D721Med (cell line): Measurements from ENCODE around the gene RALGPS1.

ENCODE experiments used
- DNase-seq: peaks from one replicate; pipeline ENCODE4 v3.0.0; 2011; ENCODE audit warnings: low spot score; ENCODE audit not compliant: insufficient read length
- FAIRE-seq: peaks from 2 replicates; lab custom pipeline; 2011; peaks lifted over from hg19 to GRCh38; lab: Jason Lieb, UNC
- TF ChIP-seq, protein P1 (sequence below): IDR thresholded peaks from 2 replicates; pipeline ENCODE4 v1.5.1; 2012; ENCODE audit warnings: mild to moderate bottlenecking, control low read depth; ENCODE audit not compliant: insufficient read depth; ENCODE audit errors: missing control alignments

Gene RALGPS1

DNA sequence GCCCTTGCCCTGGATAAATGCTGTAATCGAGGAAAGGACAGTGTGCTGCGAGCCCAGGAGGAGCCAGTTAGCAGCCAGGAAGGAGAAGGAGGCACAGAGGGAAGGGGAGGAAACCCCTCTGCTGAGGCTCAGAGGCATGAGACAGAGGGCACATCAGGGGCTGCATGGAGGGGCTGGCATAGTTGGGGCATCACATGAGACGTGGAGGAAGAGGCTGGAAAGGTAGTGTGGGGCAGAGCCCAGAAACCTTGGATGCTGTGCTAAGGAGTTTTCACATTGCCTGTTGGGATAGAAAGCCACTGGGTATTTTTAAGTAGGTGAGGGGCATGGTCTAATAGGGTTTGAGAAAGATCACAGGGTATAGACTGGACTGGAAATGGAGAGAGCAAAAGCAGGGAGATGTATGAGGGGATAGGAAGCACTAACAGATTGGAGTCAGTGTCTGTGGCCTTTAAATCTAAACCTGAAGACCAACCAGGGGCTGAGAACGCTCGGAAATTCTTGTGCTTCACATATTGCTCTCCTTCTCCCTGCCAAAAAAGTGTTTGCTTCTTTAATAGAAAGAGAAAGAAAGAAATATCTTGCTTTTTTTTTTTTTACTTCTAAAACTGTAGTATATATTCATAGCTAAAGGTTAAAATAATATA lies 240.9 kb downstream of the RALGPS1 start:
- FAIRE-seq: no peak

DNA sequence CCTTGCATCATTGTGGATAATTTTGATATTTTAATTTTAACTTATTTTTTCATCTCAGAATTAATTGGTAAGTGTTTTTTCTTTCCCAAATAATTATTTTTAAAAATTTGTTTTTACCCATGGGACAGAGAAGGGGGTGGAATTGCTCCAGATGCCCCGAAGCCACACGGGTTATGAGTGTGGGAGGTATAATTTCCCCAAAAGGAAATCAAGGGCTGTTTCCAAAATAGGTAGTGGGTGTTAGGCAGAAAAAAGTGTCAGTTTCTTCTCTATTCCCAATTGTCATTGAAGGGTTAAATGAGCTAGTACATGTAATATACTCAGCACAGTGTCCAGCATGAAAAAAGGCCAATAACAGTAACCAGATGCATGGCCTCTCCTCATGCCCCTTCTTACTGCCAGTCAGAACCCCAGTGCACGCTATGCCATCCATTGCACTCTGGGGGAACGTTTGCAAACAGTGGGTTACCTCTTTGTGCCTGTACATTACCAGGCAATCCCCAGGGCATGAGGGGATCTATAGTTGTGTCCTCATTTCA lies 244.3 kb downstream of the RALGPS1 start:
- no peak for DNase-seq
- TF ChIP-seq, protein P1, sequence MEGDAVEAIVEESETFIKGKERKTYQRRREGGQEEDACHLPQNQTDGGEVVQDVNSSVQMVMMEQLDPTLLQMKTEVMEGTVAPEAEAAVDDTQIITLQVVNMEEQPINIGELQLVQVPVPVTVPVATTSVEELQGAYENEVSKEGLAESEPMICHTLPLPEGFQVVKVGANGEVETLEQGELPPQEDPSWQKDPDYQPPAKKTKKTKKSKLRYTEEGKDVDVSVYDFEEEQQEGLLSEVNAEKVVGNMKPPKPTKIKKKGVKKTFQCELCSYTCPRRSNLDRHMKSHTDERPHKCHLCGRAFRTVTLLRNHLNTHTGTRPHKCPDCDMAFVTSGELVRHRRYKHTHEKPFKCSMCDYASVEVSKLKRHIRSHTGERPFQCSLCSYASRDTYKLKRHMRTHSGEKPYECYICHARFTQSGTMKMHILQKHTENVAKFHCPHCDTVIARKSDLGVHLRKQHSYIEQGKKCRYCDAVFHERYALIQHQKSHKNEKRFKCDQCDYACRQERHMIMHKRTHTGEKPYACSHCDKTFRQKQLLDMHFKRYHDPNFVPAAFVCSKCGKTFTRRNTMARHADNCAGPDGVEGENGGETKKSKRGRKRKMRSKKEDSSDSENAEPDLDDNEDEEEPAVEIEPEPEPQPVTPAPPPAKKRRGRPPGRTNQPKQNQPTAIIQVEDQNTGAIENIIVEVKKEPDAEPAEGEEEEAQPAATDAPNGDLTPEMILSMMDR: no peak
- FAIRE-seq: no peak

More for the DNA sequence above, 240.9 kb downstream of the RALGPS1 start:
- TF ChIP-seq, protein P1: no peak
- no peak for DNase-seq

DNA sequence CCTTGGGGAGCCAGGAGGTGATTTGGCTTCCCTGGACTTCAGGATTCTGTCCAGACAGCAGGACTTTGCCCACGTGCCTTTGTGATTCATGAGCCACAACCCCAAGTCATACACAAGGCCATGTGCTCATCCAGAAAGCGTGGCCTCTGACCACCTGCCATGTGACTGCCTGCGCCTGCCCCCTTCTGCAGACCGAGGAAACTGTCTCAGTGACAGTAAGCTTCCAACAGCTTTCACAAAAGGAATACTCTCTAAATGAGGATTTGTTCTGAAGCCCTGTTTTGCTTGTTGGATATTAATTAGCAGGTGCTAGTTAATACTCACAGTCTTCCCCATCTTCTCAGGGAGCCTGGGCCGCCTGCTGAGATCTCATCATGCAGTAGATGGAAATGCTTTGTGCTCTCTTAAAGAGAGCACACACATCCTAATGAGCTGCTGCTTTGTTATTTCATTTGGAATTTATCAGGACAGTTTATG lies 244.8 kb downstream of the RALGPS1 start:
- no peak for DNase-seq
- FAIRE-seq: no peak
- TF ChIP-seq, protein P1: no peak

DNA sequence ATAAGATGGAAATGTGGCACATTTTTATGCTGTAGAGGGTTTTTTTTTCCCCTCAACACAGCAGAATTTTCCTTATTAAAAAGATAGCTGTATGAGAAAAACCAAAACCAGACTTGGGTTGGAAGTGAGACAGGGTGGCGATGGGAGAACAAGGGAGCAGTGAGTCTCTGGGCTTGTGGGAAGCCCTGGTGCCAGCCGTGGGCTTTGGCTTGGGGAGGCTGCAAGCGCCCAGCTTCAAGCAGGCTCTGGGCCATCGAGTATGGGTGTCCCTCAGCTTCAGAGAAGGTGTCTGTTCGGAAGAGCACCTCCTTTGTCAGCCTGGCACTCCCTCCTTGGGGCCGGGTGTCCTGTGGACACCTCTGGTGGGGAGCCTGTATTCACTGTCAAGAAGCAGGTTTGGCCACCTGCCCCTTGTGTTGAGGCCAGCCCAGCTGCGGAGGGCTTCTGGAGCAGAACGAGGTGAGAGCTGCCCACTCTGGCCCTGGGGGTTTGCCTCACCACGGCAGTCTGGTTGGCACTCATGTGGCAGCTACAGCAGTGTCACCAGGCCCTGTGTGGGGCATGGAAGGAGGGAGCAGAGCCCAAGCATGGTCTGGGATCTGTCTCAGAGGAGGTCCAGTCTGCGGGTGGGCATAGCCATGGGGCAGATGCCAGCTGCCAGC lies 245.5 kb downstream of the RALGPS1 start:
- no peak for DNase-seq
- TF ChIP-seq, protein P1: no peak
- FAIRE-seq: no peak

DNA sequence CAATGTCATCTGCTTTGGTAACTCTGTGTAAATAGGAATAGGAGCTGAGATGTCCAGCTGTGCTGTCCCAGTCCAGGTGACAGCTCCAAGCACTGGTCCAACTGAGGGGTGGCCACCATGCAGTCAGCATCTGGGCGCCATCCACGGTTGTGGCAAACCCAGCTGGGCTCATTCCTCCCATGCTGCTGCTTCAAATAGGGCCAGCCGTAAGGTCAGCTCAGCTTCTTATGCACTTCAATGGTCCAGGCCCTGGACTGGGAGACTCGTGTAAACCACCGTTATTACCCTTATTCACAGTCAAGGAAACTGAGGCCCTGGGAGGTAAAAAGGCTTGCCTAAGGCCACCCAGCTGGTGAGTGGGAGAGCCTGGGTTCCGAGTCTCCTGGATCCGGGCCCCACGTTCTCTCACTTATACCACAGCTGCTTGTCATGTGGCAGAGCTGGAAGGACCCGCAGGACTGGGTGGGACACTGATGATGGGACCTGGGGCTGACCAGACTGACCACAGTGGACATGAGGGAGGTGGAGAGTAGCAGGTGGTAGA lies 246.6 kb downstream of the RALGPS1 start:
- FAIRE-seq (no peak), DNase-seq (no peak)
- TF ChIP-seq, protein P1: no peak

DNA sequence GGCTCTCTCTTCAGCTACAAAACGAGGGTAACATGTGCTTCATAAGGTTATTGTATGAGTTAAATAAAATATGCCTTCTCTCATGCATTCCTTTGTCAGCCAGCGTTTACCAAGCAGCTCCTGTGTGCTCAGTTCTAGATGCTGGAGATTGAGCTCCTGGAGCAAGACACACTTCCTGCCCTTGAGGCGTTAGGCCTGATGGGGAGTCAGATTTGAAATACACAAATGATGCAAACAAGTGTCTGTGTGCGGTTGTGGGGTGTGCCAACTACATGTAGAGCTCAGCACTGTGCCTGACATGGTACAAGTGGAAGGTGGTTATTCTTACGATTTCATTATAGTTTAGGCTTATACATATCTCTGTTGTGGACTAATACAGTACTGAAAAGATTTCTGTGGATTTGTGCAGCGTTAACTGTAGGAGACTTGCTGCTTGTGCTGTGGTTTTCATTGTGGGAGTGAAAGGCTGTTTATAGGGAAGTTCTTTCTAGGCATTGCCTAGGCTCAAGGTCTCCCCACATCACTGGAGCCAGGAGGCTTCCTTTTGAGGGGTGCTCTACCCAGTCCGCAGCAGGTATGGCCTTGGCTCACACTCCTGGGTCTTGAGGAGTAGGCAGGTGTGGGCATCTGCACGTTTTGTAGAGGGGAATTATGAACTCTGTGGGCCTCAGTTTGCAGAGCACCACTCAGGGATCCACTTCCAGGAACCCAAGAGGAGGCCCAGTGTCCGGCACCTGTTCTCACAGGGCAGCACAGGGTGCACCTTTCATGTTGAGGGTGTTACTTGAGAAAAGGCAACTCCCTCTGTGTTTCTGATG lies 247.7 kb downstream of the RALGPS1 start:
- no peak for DNase-seq
- TF ChIP-seq, protein P1: no peak
- FAIRE-seq: no peak
